ENCODE results near the gene PEX14. TPM values are rescaled to one million over a fixed set of nuclear protein-coding genes. Genes with fewer than 3 reads are reported as not detected.

PEX14 gene
- total RNA-seq, 1 experiment from 2014 or later: 36.0 TPM

DNA sequence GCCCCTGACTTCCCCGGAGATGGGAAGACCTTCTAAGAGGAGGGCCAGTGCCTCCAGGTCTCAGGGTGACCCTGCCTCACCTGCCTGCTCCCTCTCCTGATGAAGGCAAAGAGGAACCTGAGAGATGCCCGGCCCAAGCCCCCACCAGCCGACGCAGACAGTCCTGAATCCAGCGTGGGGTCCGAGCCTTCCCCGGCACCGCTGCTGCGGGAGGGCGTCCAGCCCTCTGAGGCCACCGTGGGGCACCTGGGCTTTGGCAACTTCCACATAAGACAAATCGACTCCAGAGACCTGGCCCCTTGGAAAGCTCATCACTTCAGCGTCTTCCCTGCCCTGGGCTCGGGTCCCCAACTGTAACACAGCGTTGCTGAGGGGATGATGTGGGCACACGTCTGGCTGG lies 199.5 kb downstream of the PEX14 start:
- TF ChIP-seq TCF7L2 (IDR thresholded peaks at IDR 0.05; ENCODE audit: low read depth, low read length): no peak

DNA sequence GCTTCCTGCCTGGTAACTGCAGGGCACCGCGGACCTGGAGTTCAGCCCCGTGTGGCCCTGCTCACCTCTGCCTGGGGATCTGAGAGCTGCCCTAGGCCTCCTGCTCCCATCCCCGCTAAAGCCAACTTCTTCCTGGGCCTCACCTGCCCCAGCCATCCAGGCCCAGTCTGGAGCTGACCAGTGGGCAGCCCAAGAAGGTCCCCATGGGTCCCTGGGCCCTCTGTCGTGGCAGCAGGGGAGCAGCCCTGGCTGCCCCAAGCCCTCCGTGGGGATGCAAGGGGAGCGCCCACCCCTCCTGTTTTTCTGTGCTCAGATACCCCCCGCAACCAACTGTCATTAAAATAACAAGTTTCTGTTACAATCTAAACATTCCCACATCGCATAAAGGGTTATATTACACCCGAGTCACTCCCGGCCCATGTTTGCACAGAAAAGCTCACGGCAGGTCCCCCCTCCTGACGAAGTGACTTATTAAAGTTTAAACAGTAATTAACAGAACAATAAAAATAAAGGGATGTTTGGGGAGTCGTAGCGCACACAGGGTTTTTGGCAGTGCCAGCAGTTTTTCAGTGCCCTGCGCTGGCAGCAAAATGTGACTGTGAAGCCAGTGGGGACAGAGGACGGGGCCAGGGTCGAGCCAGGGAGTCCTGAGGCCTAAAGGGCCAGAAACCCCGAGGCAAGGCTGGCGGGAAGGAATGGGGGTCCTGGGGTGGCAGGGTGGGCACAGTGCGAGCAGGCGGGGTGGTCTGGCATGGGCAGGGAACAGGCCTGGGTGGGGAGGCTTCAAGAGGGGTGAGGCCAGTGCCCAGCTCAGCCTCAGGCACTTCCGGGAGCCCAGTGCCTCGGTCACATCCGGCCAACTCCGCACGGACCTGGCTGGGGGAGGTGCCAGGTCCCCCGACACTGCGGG lies 200.2 kb downstream of the PEX14 start:
- Histone ChIP-seq H3K27ac (ENCODE audit: low read length) (no peak overlapping the region), H3K4me3 (ENCODE audit: low read depth in 2 of 2, low read length in 2 of 2) (no peak overlapping the region), H3K4me1 (ENCODE audit: control insufficient read depth, insufficient read depth, low read length) (peaks cover 24% of the 10 kb centered on the region), H3K36me3 (ENCODE audit: control insufficient read depth, insufficient read depth, low read length) (no peaks in the 10 kb centered on the region), H3K27me3 (ENCODE audit: control insufficient read depth, insufficient read depth, low read length) (no peaks in the 10 kb centered on the region), H3K9me3 (ENCODE audit: control insufficient read depth, insufficient read depth, low read depth, low read length) (no peaks in the 10 kb centered on the region)
- intact Hi-C loops (cut with micrococcal nuclease; ENCODE audit: unreplicated experiment): no loop called here
- TF ChIP-seq POLR2AphosphoS5 (IDR thresholded peaks at IDR 0.05; ENCODE audit: low read depth, low read length): no peak
- TF ChIP-seq, protein P1, sequence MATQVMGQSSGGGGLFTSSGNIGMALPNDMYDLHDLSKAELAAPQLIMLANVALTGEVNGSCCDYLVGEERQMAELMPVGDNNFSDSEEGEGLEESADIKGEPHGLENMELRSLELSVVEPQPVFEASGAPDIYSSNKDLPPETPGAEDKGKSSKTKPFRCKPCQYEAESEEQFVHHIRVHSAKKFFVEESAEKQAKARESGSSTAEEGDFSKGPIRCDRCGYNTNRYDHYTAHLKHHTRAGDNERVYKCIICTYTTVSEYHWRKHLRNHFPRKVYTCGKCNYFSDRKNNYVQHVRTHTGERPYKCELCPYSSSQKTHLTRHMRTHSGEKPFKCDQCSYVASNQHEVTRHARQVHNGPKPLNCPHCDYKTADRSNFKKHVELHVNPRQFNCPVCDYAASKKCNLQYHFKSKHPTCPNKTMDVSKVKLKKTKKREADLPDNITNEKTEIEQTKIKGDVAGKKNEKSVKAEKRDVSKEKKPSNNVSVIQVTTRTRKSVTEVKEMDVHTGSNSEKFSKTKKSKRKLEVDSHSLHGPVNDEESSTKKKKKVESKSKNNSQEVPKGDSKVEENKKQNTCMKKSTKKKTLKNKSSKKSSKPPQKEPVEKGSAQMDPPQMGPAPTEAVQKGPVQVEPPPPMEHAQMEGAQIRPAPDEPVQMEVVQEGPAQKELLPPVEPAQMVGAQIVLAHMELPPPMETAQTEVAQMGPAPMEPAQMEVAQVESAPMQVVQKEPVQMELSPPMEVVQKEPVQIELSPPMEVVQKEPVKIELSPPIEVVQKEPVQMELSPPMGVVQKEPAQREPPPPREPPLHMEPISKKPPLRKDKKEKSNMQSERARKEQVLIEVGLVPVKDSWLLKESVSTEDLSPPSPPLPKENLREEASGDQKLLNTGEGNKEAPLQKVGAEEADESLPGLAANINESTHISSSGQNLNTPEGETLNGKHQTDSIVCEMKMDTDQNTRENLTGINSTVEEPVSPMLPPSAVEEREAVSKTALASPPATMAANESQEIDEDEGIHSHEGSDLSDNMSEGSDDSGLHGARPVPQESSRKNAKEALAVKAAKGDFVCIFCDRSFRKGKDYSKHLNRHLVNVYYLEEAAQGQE (IDR thresholded peaks at IDR 0.05; ENCODE audit: insufficient read depth in 1 of 2, low read depth in 2 of 2, low read length in 1 of 2): no peak
- no peak for TF ChIP-seq CTCF (IDR thresholded peaks at IDR 0.05)
- TF ChIP-seq SIN3A (IDR thresholded peaks at IDR 0.05; ENCODE audit: borderline replicate concordance, insufficient read depth, low read depth, low read length): no peak
- TF ChIP-seq TCF7L2 (IDR thresholded peaks at IDR 0.05; ENCODE audit: low read depth, low read length): no peak
- ChIA-PET CTCF (no interaction called here), POLR2A (no interaction called here)
- in situ Hi-C loops (cut with HindIII; ENCODE audit: low pct_unique_long_range_greater_than_20kb, low sequenced_read_pairs): no loop called here
- no peak for ATAC-seq
- BruUV-seq (replicated peaks): no TSS peak
- no peak for DNase-seq (ENCODE audit: low read depth, low spot score)

More for the DNA sequence above, 199.5 kb downstream of the PEX14 start:
- intact Hi-C loops (cut with micrococcal nuclease; ENCODE audit: unreplicated experiment) (no loop called here), in situ Hi-C loops (cut with HindIII; ENCODE audit: low pct_unique_long_range_greater_than_20kb, low sequenced_read_pairs) (no loop called here)
- H3K36me3 ChIP-seq (ENCODE audit: control insufficient read depth, insufficient read depth, low read length): no peaks in the 10 kb centered on the region
- DNase-seq (ENCODE audit: low read depth, low spot score): no peak
- H3K9me3 ChIP-seq (ENCODE audit: control insufficient read depth, insufficient read depth, low read depth, low read length): no peaks in the 10 kb centered on the region
- no peak for ATAC-seq
- H3K27ac ChIP-seq (ENCODE audit: low read length): no peak overlapping the region
- peaks cover 18% of the 10 kb centered on the region for H3K4me1 ChIP-seq (ENCODE audit: control insufficient read depth, insufficient read depth, low read length)
- no peaks in the 10 kb centered on the region for H3K27me3 ChIP-seq (ENCODE audit: control insufficient read depth, insufficient read depth, low read length)
- BruUV-seq (replicated peaks): no TSS peak
- POLR2A ChIA-PET: no interaction called here
- CTCF ChIA-PET: interaction anchor here (0.5 kb wide), 1 partner anchor 167 kb away, joined by 3 read pairs; no protein-coding TSS in a partner anchor
- no peak overlapping the region for H3K4me3 ChIP-seq (ENCODE audit: low read depth in 2 of 2, low read length in 2 of 2)

- in situ Hi-C loops (cut with HindIII; ENCODE audit: low pct_unique_long_range_greater_than_20kb, low sequenced_read_pairs): no loop called here
These were observed 201.1 kb downstream of the PEX14 start for GRCh38 chr1:10675813-10676212.

More at GRCh38 chr1:10675813-10676212, 201.1 kb downstream of the PEX14 start:
- no peaks in the 10 kb centered on the region for H3K9me3 ChIP-seq (ENCODE audit: control insufficient read depth, insufficient read depth, low read depth, low read length)
- TF ChIP-seq POLR2AphosphoS5 (IDR thresholded peaks at IDR 0.05; ENCODE audit: low read depth, low read length) (no peak), CTCF (IDR thresholded peaks at IDR 0.05) (no peak), SIN3A (IDR thresholded peaks at IDR 0.05; ENCODE audit: borderline replicate concordance, insufficient read depth, low read depth, low read length) (no peak), TCF7L2 (IDR thresholded peaks at IDR 0.05; ENCODE audit: low read depth, low read length) (no peak)
- TF ChIP-seq, protein P1 (IDR thresholded peaks at IDR 0.05; ENCODE audit: insufficient read depth in 1 of 2, low read depth in 2 of 2, low read length in 1 of 2): no peak
- CTCF ChIA-PET: interaction anchor here (0.6 kb wide), 2 partner anchors 9 to 306 kb away, joined by 3 to 5 read pairs; a partner anchor contains a TSS
- POLR2A ChIA-PET: no interaction called here
- H3K4me3 ChIP-seq (ENCODE audit: low read depth in 2 of 2, low read length in 2 of 2): no peak overlapping the region
- intact Hi-C loops (cut with micrococcal nuclease; ENCODE audit: unreplicated experiment): no loop called here
- ATAC-seq: no peak
- peaks cover 24% of the 10 kb centered on the region for H3K4me1 ChIP-seq (ENCODE audit: control insufficient read depth, insufficient read depth, low read length)
- H3K27me3 ChIP-seq (ENCODE audit: control insufficient read depth, insufficient read depth, low read length): no peaks in the 10 kb centered on the region
- H3K36me3 ChIP-seq (ENCODE audit: control insufficient read depth, insufficient read depth, low read length): no peaks in the 10 kb centered on the region
- H3K27ac ChIP-seq (ENCODE audit: low read length): no peak overlapping the region
- no TSS peak for BruUV-seq (replicated peaks)
- DNase-seq (ENCODE audit: low read depth, low spot score): no peak

Measured in Panc1 (cell line).